Effector memory CD8-positive, alpha-beta T cell (primary cell): Measurements from ENCODE around the gene PDS5A.
"Not testable (repeated sequence)": the region's sequence is repeated elsewhere in the genome, so short reads cannot be mapped to it uniquely, and the experiment has no call there.

Source experiments
- ATAC-seq: fragments of 150-1000 bp; cut with Tn5 transposase; replicated peaks from 2 replicates; pipeline ENCODE4 v1.10.0; 2021; ENCODE audit warnings: mild to moderate bottlenecking, moderate library complexity
- DNase-seq, 3 experiments: peaks; one replicate each; pipeline ENCODE4 v3.0.0; 2021
- H3K27ac Mint-ChIP-seq, 2 donors: one replicate each; pipeline ENCODE4 v1.8.0; 2022; ENCODE audit warnings: mild to moderate bottlenecking in 2 of 2, mixed read lengths in 2 of 2, moderate library complexity in 2 of 2
- H3K27me3 Mint-ChIP-seq, 2 donors: one replicate each; pipeline ENCODE4 v1.8.0; 2022; ENCODE audit warnings: mixed read lengths in 2 of 2
- H3K36me3 Mint-ChIP-seq: one replicate; pipeline ENCODE4 v1.8.0; 2022; ENCODE audit warnings: mild to moderate bottlenecking, moderate library complexity, mixed read lengths; ENCODE audit not compliant: insufficient read depth
- H3K4me1 Mint-ChIP-seq, 2 donors: one replicate each; pipeline ENCODE4 v1.8.0; 2022; ENCODE audit warnings: low read depth in 2 of 2, mixed read lengths in 2 of 2
- H3K4me3 Mint-ChIP-seq, 2 donors: one replicate each; pipeline ENCODE4 v1.8.0; 2022; ENCODE audit warnings: mild to moderate bottlenecking in 2 of 2, mixed read lengths in 2 of 2, moderate library complexity in 2 of 2
- H3K9me3 Mint-ChIP-seq, 2 donors: one replicate each; pipeline ENCODE4 v1.8.0; 2022; ENCODE audit warnings: mixed read lengths in 2 of 2

PDS5A gene

DNA sequence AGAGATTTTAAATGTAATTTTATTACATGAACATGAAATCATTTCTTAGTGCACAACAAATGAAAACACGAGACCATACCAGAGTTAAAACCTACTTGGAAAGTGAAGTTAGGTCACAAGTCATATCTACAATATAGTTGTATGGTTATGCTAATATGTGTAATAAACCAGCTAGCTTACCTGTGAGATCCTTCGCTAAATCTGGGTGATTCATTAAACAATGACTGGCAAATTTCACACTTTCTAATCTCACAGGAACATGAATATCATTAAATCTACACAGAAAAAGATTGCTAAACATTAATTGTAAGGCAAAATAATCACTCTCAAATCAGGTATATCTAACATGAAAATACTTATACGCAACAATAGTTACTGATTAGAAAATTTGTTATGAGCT, 67.6 kb downstream of the PDS5A start:
- no peak overlapping the region for H3K4me3 Mint-ChIP-seq
- no peaks in the 10 kb centered on the region for H3K27me3 Mint-ChIP-seq
- H3K36me3 Mint-ChIP-seq, result peaks cover 77% of the 10 kb centered on the region
- no peak overlapping the region for H3K27ac Mint-ChIP-seq
- no peaks in the 10 kb centered on the region for H3K9me3 Mint-ChIP-seq
- H3K4me1 Mint-ChIP-seq, result no peaks in the 10 kb centered on the region
- ATAC-seq, result no peak
- DNase-seq, result no peak

DNA sequence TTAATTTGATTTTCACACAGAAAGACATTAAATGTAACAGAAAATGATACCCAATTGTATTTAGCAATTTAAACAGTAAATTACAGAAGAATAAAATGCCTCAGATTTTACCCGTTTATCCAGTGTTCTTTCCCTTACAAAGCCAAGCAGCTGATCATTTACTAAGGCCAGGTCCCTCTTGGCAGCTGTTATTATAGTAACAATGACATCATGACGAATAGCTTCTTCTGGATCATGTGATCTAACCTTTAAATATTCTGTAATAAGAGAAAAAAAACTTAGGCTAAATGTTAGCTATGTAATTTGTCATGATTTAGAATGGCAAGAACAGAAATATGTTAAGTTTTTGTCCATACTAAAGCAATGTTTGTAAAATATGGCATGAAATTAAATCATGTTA, 69.4 kb downstream of the PDS5A start:
- H3K36me3 Mint-ChIP-seq, result peaks cover 76% of the 10 kb centered on the region
- no peak overlapping the region for H3K27ac Mint-ChIP-seq

DNA sequence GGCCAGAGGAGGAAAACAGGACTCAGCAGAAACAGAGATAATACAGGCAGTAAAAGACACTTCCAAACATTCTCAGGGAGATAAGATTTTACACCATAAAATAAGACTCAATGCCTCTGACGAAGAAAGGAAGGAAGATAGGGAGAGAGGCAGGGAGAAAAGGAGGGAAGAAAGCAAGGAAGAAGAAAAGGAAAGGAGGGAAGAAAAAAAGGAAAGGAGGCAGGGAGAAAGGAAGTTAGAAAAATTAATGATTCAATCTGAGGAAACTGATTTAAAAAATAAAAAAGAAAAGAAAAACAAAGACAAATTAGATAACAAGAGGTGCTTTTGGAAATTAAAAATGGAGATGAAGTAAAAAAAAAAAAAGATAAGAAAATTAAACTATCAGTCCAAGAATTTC, 72.1 kb downstream of the PDS5A start:
- Mint-ChIP-seq H3K4me1 (no peaks in the 10 kb centered on the region), H3K9me3 (no peaks in the 10 kb centered on the region), H3K27me3 (no peaks in the 10 kb centered on the region), H3K4me3 (no peak overlapping the region), H3K36me3 (peaks cover 74% of the 10 kb centered on the region), H3K27ac (peak overlapping the region; percentile 72 to 76)
- no peak for ATAC-seq
- no peak for DNase-seq

More for the DNA sequence above, 69.4 kb downstream of the PDS5A start:
- DNase-seq (no peak), ATAC-seq (no peak)
- Mint-ChIP-seq H3K9me3 (no peaks in the 10 kb centered on the region), H3K4me1 (no peaks in the 10 kb centered on the region), H3K27me3 (no peaks in the 10 kb centered on the region), H3K4me3 (no peak overlapping the region)

DNA sequence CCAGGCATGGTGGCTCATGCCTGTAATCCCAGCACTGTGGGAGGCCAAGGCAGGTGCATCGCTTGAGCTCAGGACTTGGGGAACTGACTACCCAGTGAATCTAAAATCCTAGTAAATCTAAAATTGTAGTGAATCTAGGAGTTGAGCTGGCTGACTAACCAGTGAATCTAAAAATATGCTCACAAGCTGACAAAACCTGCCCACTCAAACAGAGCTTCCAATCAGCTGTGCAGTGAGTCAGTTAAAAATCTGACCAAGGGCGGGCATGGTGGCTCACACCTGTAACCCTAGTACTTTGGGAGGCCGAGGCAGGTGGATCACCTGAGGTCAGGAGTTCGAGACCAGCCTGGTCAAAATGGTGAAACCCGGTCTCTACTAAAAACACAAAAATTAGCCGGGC, 72.7 kb downstream of the PDS5A start:
- Mint-ChIP-seq H3K27ac (peak overlapping the region in 1 of 2 donors; percentile 72), H3K36me3 (peaks cover 75% of the 10 kb centered on the region)
- ATAC-seq, H3K4me1 Mint-ChIP-seq, H3K27me3 Mint-ChIP-seq, DNase-seq, H3K9me3 Mint-ChIP-seq, H3K4me3 Mint-ChIP-seq: not testable (repeated sequence)

DNA sequence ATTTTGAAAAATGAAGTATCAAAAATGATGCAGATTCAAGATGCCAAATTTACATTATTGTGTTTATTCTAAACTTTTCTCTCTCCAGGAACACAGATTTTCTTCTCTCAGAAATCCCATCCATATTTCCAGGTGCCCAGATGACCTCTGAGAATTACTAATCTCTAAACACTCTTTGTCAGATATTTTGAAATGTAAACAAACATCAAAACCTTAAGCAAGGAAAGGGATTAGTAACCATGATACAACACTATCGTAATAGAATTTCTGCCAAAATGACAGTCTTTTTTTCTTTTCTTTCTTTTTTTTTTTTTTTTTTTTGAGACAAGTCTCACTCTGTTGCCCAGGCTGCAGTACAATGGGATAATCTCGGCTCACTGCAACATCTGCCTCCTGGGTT, 76.7 kb downstream of the PDS5A start:
- Mint-ChIP-seq H3K9me3 (no peaks in the 10 kb centered on the region), H3K4me3 (no peak overlapping the region), H3K27ac (peak overlapping the region in 1 of 2 donors; percentile 85), H3K4me1 (no peaks in the 10 kb centered on the region), H3K36me3 (peaks cover 85% of the 10 kb centered on the region), H3K27me3 (no peaks in the 10 kb centered on the region)
- DNase-seq, result no peak
- ATAC-seq, result no peak

DNA sequence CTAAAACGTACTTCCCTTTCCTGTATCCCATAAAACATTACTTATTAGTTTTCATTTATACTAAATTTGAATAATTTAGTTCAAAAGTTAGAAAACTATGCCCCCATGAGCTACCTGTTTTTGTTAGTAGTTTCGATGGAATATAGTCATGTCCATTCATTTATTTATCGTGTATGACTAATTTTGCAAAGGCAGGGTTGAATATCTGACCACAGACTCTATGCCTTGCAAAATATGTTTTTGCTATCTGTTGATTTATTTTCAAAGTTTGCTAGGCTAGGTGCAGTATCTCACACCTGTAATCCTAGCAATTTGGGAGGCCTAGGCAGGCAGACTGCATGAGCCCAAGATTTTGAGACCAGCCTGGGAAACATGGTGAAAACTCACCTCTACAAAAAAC, 78.4 kb downstream of the PDS5A start:
- no peak for DNase-seq
- ATAC-seq, result no peak
- peak overlapping the region; percentile 23 to 28 for H3K27ac Mint-ChIP-seq
- no peaks in the 10 kb centered on the region for H3K27me3 Mint-ChIP-seq
- H3K4me3 Mint-ChIP-seq, result no peak overlapping the region
- H3K9me3 Mint-ChIP-seq, result no peaks in the 10 kb centered on the region
- peaks cover 86% of the 10 kb centered on the region for H3K36me3 Mint-ChIP-seq
- H3K4me1 Mint-ChIP-seq, result no peaks in the 10 kb centered on the region

DNA sequence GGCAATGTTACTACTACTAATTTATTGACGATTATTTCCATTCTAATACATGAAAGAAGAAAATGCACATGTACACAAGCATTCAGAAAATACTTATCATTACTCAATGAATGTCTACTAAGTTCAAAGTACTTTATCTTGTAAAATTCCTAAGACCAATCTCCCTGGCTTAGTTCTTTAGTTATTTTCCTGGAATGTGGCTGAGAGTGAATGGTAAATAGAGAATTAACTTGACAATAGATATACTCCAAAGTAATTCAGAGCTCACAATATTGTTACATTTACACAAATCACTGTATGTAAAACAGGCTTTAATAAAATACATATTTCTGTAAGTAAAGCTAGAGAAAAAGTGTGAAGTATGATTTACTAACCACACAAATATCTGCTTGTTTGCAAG, 79.7 kb downstream of the PDS5A start:
- Mint-ChIP-seq H3K27me3 (no peaks in the 10 kb centered on the region), H3K9me3 (no peaks in the 10 kb centered on the region), H3K27ac (no peak overlapping the region), H3K4me3 (no peak overlapping the region), H3K4me1 (no peaks in the 10 kb centered on the region), H3K36me3 (peaks cover 90% of the 10 kb centered on the region)
- no peak for DNase-seq
- ATAC-seq, result no peak

DNA sequence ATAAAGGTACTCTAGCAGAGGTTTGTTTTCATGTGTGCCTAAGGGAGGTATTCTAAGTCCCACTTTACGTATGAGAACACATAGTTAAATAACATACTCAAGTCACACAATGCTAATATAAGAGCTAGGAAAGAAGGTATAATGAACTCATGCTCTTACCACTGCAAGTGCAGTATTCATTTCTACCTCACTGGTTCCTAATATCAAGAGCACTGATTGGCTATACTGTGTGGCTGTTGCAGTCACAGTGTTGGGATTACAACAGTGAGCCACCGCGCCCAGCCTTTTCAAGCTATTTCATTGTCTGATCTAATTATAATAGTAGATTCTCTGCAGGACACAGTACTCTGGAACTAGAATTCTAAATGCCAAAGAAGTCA, 84.0 kb downstream of the PDS5A start:
- Mint-ChIP-seq H3K4me3 (no peak overlapping the region), H3K36me3 (peaks cover 85% of the 10 kb centered on the region), H3K27me3 (no peaks in the 10 kb centered on the region), H3K9me3 (no peaks in the 10 kb centered on the region), H3K27ac (no peak overlapping the region), H3K4me1 (no peaks in the 10 kb centered on the region)
- DNase-seq, result no peak
- ATAC-seq, result no peak

DNA sequence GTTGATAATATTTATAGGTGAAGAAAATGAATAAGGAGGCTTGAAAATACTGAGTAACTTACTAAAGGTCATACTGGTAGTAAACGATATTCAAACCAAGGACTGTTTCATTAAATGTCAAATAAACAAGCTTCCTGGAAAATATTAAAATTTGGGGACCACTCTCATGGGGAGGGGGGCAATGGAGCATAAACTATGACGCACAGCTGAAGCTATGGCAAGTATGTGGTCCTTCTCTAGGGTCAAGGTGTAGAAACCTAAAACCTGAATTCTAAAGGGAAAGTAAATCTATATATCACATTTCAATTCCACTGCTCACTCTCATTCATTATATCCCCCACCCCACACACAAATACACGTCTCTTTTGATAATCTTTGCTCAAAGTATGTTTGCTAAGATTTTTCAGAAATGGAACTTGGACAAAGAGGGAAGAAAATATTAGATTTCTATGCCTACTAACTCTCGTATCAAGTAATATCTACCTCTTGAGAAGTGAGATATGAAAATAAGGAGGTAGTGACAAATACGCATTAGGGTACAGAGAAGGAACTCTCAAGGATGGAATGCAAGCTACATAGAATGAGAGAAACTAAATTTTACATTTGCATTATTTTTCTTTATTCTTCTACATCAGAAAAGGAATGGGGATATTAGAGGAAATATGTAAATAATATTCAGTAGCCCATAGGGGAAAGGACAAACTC, 84.6 kb downstream of the PDS5A start:
- no peak overlapping the region for H3K27ac Mint-ChIP-seq
- no peaks in the 10 kb centered on the region for H3K27me3 Mint-ChIP-seq
- ATAC-seq (no peak), DNase-seq (no peak)
- H3K4me3 Mint-ChIP-seq, result no peak overlapping the region
- H3K36me3 Mint-ChIP-seq, result peaks cover 84% of the 10 kb centered on the region
- no peaks in the 10 kb centered on the region for H3K9me3 Mint-ChIP-seq
- no peaks in the 10 kb centered on the region for H3K4me1 Mint-ChIP-seq

DNA sequence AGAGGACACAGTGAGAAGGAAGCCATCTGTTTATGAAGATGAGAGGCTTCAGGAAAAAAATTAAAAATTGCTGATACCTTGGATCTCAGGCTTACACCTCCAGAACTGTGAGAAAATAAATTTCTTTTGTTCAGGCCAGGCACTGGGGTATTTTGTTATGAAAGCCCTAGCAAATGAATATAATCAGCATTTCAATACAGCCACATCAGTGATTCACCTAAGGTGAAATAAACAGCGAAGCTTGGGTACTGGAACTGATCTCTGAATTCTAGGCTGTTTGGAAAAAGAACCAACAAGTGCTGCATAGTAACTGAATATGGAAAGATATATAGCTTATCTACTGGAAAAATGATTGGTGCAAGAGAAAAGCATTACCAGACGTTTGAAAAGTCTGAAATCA, 88.5 kb downstream of the PDS5A start:
- no peaks in the 10 kb centered on the region for H3K4me1 Mint-ChIP-seq
- H3K4me3 Mint-ChIP-seq, result no peak overlapping the region
- H3K36me3 Mint-ChIP-seq, result peaks cover 74% of the 10 kb centered on the region
- no peaks in the 10 kb centered on the region for H3K27me3 Mint-ChIP-seq
- no peaks in the 10 kb centered on the region for H3K9me3 Mint-ChIP-seq
- H3K27ac Mint-ChIP-seq, result peak overlapping the region in 1 of 2 donors; percentile 7
- ATAC-seq (no peak), DNase-seq (no peak)

DNA sequence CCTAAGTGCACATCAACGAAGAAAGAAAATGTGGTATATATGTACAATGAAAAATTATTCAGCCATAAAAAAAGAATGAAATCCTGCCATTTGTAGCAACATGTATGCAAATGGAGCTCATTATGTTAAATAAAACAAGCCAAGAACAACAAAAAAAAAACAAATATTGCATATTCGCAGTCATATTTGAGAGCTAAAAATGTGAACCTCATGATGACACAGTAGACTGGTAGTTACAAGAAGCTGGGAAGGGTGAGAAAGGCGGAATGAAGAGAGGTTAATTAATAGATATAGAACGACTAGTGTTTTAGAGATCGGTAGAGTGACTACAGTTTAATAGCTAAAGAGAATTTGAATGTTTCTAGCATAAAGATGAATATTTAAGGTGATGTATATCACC, 89.2 kb downstream of the PDS5A start:
- ATAC-seq (no peak), DNase-seq (no peak)
- H3K4me1 Mint-ChIP-seq, result no peaks in the 10 kb centered on the region
- H3K27ac Mint-ChIP-seq, result peak overlapping the region in 1 of 2 donors; percentile 7
- H3K9me3 Mint-ChIP-seq, result no peaks in the 10 kb centered on the region
- no peak overlapping the region for H3K4me3 Mint-ChIP-seq
- H3K27me3 Mint-ChIP-seq, result no peaks in the 10 kb centered on the region
- H3K36me3 Mint-ChIP-seq, result peaks cover 68% of the 10 kb centered on the region

DNA sequence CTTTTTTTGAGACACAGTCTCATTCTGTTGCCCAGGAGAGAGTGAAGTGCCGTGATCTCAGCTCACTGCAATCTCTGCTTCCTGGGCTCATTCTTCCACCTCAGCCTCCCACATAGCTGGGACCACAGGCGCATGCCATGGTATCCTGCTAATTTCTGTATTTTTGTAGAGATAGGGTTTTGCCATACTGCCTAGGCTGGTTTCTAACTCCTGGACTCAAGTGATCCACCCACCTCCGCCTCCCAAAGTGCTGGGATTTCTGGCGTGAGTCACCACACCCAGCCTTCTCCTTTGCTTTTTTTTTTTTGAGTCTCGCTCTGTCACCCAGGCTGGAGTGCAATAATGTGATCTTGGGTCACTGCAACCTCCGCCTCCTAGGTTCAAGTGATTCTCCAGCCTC, 94.1 kb downstream of the PDS5A start:
- Mint-ChIP-seq H3K27ac (no peak overlapping the region), H3K9me3 (no peaks in the 10 kb centered on the region), H3K36me3 (peaks cover 56% of the 10 kb centered on the region), H3K4me3 (no peak overlapping the region), H3K4me1 (peaks cover 2 to 6% of the 10 kb centered on the region in 2 donors), H3K27me3 (no peaks in the 10 kb centered on the region)
- ATAC-seq (no peak), DNase-seq (no peak)

DNA sequence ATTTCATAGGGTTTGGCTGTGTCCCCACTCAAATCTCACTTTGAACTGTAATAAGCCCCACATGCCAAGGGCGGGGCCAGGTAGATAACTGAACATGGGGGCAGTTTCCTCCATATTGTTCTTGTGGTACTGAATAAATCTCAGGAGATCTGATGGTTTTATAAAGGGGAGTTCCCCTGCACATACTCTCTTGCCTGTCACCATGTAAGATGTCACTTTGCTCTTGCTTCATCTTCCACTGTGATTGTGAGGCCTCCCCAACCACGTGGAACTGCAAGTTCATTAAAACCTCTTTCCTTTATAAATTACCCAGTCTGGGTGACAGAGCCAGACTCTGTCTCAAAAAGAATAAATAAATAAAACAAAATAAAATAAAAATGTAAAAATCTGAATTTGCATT, 95.9 kb downstream of the PDS5A start:
- no peaks in the 10 kb centered on the region for H3K9me3 Mint-ChIP-seq
- no peak for ATAC-seq
- no peak overlapping the region for H3K4me3 Mint-ChIP-seq
- DNase-seq, result no peak
- no peaks in the 10 kb centered on the region for H3K27me3 Mint-ChIP-seq
- peaks cover 2 to 6% of the 10 kb centered on the region in 2 donors for H3K4me1 Mint-ChIP-seq
- H3K27ac Mint-ChIP-seq, result peak overlapping the region in 1 of 2 donors; percentile 91
- peaks cover 55% of the 10 kb centered on the region for H3K36me3 Mint-ChIP-seq

DNA sequence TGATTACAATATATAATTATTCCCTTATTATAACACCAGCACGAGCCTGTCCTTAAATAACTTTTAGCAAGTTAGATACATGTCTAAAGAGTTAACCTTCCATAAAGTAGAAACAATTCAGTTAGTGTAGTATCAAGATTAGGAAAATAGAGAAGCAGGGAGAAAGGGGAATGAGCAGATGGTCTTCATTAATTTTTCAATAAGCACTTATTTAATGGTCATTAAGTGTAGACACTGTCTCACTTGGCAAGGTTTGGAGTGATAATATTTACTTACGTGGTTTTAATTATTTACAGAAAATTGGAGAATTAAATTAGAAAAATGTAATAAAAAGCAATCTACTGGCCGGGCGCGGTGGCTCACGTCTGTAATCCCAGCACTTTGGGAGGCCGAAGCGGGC, 99.7 kb downstream of the PDS5A start:
- no peak for ATAC-seq
- H3K4me3 Mint-ChIP-seq, result no peak overlapping the region
- H3K27me3 Mint-ChIP-seq, result no peaks in the 10 kb centered on the region
- no peak for DNase-seq
- H3K27ac Mint-ChIP-seq, result no peak overlapping the region
- peaks cover 54% of the 10 kb centered on the region for H3K36me3 Mint-ChIP-seq
- peaks cover 11 to 19% of the 10 kb centered on the region in 2 donors for H3K4me1 Mint-ChIP-seq
- H3K9me3 Mint-ChIP-seq, result no peaks in the 10 kb centered on the region
